HepG2 (cell line): ENCODE results near the gene GRIFIN. TPM values are rescaled to one million over a fixed set of nuclear protein-coding genes. Genes with fewer than 3 reads are reported as not detected.

Experiments used
- BORCS8-MEF2B ChIP-seq: sonication (generic); formaldehyde crosslinking; IDR thresholded peaks from 2 replicates; pipeline ENCODE4 v1.8.0; 2022; ENCODE audit warnings: mild to moderate bottlenecking, missing genetic modification reagents
- CENPT ChIP-seq: sonication (generic); formaldehyde crosslinking; IDR thresholded peaks from 2 replicates; pipeline ENCODE4 v1.8.0; 2022; ENCODE audit warnings: low read depth, mild to moderate bottlenecking, moderate library complexity, missing genetic modification reagents
- DPF2 ChIP-seq: sonication (generic); formaldehyde crosslinking; IDR thresholded peaks from 2 replicates; pipeline ENCODE4 v1.4.0; 2020; ENCODE audit warnings: mild to moderate bottlenecking, low read depth, missing genetic modification reagents, borderline replicate concordance
- FIP1L1 ChIP-seq: fragments of 200-400 bp; formaldehyde crosslinking; IDR thresholded peaks from 2 replicates; pipeline ENCODE4 v1.6.1; 2018; ENCODE audit warnings: low read depth, mild to moderate bottlenecking, low read length, moderate library complexity, borderline replicate concordance; ENCODE audit not compliant: insufficient read depth
- GATAD1 ChIP-seq: IDR thresholded peaks from 2 replicates; pipeline ENCODE4 v1.6.1; 2016; ENCODE audit warnings: missing genetic modification reagents, missing compliant biosample characterization
- GZF1 ChIP-seq: sonication (generic); formaldehyde crosslinking; IDR thresholded peaks from 2 replicates; pipeline ENCODE4 v1.5.1; 2020; ENCODE audit warnings: mild to moderate bottlenecking, missing genetic modification reagents
- HHEX ChIP-seq: IDR thresholded peaks from 2 replicates; pipeline ENCODE4 v1.6.1; 2016; ENCODE audit warnings: control low read depth
- HMG20A ChIP-seq: IDR thresholded peaks from 2 replicates; pipeline ENCODE4 v1.6.1; 2016; ENCODE audit warnings: borderline replicate concordance
- HNF4A ChIP-seq: sonication (generic); formaldehyde crosslinking; IDR thresholded peaks from 2 replicates; pipeline ENCODE4 v1.4.0; 2020; ENCODE audit warnings: missing genetic modification reagents
- IKZF4 ChIP-seq: sonication (generic); formaldehyde crosslinking; IDR thresholded peaks from 2 replicates; pipeline ENCODE4 v1.5.1; 2020; ENCODE audit warnings: borderline replicate concordance, mild to moderate bottlenecking, low read depth, missing genetic modification reagents; ENCODE audit errors: not compliant biosample characterization
- MXI1 ChIP-seq: IDR thresholded peaks from 3 replicates; pipeline ENCODE4 v1.6.1; 2012; ENCODE audit warnings: low read depth, low read length, inconsistent platforms, borderline replicate concordance
- PITX1 ChIP-seq: sonication (generic); formaldehyde crosslinking; IDR thresholded peaks from 2 replicates; pipeline ENCODE4 v1.5.1; 2020; ENCODE audit warnings: mild to moderate bottlenecking, missing genetic modification reagents
- SMARCC2 ChIP-seq: fragments of 450-650 bp; IDR thresholded peaks from 2 replicates; pipeline ENCODE4 v1.6.1; 2017; ENCODE audit warnings: antibody characterized with exemption, mild to moderate bottlenecking
- TBL1XR1 ChIP-seq: fragments of 150-350 bp; IDR thresholded peaks from 2 replicates; pipeline ENCODE4 v1.6.1; 2014; ENCODE audit warnings: borderline replicate concordance, low read length; ENCODE audit not compliant: partially characterized antibody
- ZBTB7B ChIP-seq: sonication (generic); formaldehyde crosslinking; IDR thresholded peaks from 2 replicates; pipeline ENCODE4 v1.4.0; 2020; ENCODE audit warnings: missing genetic modification reagents
- ZFP1 ChIP-seq: IDR thresholded peaks from 2 replicates; pipeline ENCODE4 v1.6.1; 2016
- ZNF160 ChIP-seq: sonication (generic); formaldehyde crosslinking; IDR thresholded peaks from 2 replicates; pipeline ENCODE4 v1.8.0; 2022; ENCODE audit warnings: mild to moderate bottlenecking, inconsistent platforms, missing genetic modification reagents
- ZNF180 ChIP-seq: sonication (generic); formaldehyde crosslinking; IDR thresholded peaks from 2 replicates; pipeline ENCODE4 v1.4.0; 2020; ENCODE audit warnings: low read depth, missing genetic modification reagents, borderline replicate concordance
- ZNF264 ChIP-seq: sonication (generic); formaldehyde crosslinking; IDR thresholded peaks from 2 replicates; pipeline ENCODE4 v1.4.0; 2020; ENCODE audit warnings: missing genetic modification reagents
- ZNF549 ChIP-seq: sonication (generic); formaldehyde crosslinking; IDR thresholded peaks from 2 replicates; pipeline ENCODE4 v1.5.0; 2020; ENCODE audit warnings: missing genetic modification reagents
- ZNF567 ChIP-seq: sonication (generic); formaldehyde crosslinking; IDR thresholded peaks from 2 replicates; pipeline ENCODE4 v1.8.1; 2023; ENCODE audit warnings: mild to moderate bottlenecking, missing genetic modification reagents, borderline replicate concordance
- ZNF615 ChIP-seq: sonication (generic); formaldehyde crosslinking; IDR thresholded peaks from 2 replicates; pipeline ENCODE4 v1.5.0; 2020; ENCODE audit warnings: mild to moderate bottlenecking, missing genetic modification reagents, borderline replicate concordance
- ZNF619 ChIP-seq: sonication (generic); formaldehyde crosslinking; IDR thresholded peaks from 2 replicates; pipeline ENCODE4 v1.4.0; 2020; ENCODE audit warnings: mild to moderate bottlenecking, missing genetic modification reagents
- polyA plus RNA-seq, 8 experiments: library from polyadenylated mRNA; depleted of rRNA in 3 of 8; stranded (reverse) in 7 of 8; unstranded in 1 of 8; fragments of >200 nt; fragmentation: Illumina TruSeq in 4 of 8; extraction: Trizol in 4 of 8; gene quantifications; 2 replicates each; pipeline versions ENCODE4 v1.2.1 to v1.2.3, GENCODE V29; 2011 to 2016; ENCODE audit warnings: low read depth in 4 of 8, missing spikeins in 1 of 8, mixed read lengths in 1 of 8; ENCODE audit not compliant: insufficient read depth in 1 of 8
- total RNA-seq, 5 experiments: library from RNA; depleted of rRNA; stranded (reverse); fragments of >200 nt; fragmentation: Illumina TruSeq; extraction: Trizol; gene quantifications; 2 replicates each; pipeline ENCODE4 v1.2.3, GENCODE V29; 2016; ENCODE audit warnings: low read depth in 1 of 5
- TF ChIP-seq, protein P1 (sequence below): IDR thresholded peaks from 2 replicates; pipeline ENCODE4 v1.6.1; 2018; ENCODE audit warnings: missing genetic modification reagents
- TF ChIP-seq, protein P2 (sequence below): sonication (generic); formaldehyde crosslinking; IDR thresholded peaks from 2 replicates; pipeline ENCODE4 v1.4.0; 2020; ENCODE audit warnings: missing genetic modification reagents
- TF ChIP-seq, protein P3 (sequence below): sonication (generic); formaldehyde crosslinking; IDR thresholded peaks from 2 replicates; pipeline ENCODE4 v1.4.0; 2020; ENCODE audit warnings: mild to moderate bottlenecking, missing genetic modification reagents
- TF ChIP-seq, protein P4 (sequence below): sonication (generic); formaldehyde crosslinking; IDR thresholded peaks from 2 replicates; pipeline ENCODE4 v1.9.0; 2022; ENCODE audit warnings: missing genetic modification reagents, mild to moderate bottlenecking, borderline replicate concordance
- TF ChIP-seq, protein P5 (sequence below): IDR thresholded peaks from 2 replicates; pipeline ENCODE4 v1.6.1; 2016; ENCODE audit warnings: missing genetic modification reagents, missing compliant biosample characterization

GRIFIN gene
- total and polyA plus RNA-seq, 2 of the 13 experiments (the other 11 are each of a cell fraction or from before 2014, with no cell fraction given), result not detected

DNA sequence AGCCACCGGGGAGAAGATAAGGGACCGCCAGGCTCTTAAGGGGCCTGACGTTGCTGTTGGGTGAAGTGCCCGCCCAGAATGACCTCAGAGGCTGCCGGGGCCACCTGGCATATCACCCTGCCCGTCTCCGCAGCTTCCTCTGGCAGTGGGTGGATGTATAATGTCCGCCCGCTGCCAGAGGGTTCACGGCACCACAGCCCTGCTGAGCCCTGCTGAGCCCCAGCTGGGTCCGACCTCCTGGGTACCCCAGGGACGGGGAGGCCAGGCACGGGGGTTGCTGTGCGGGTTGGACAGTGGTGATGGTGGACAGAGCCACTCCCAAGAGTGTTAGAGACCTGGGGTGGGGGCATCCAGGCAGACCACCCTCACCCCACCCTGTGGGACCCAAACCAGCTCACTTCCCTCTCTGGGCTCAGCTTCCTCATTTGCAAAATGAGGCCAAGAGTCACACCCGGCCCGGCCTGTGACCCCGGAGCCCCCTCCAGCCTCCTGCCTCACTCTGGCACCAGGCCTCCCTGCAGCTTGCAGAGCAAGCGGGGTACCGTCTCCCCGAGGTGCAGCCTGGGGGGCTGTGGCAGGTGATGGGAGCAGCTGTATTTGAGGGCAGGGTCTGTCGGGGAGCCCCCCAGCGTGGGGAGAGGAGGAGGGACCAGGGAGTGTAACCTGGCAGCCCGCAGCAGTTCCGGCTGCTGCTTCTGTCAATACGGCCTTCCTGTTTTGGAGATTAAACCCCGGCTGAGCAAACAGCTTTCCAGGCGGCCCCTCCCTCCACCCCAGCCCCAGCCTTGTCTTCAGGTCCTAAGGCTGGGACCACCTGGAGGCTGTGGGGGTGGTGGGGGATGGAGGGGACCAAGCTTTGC lies 34.9 kb upstream of the GRIFIN start (continued):
- TF ChIP-seq PITX1 (CRISPR knock-in tag) (peak; percentile 96), TBL1XR1 (no peak), ZNF160 (CRISPR knock-in tag) (no peak), ZNF264 (no peak), ZNF567 (CRISPR knock-in tag) (no peak), FIP1L1 (no peak), HMG20A (peak; percentile 56; the same call in 1 of the 2 replicates), CENPT (CRISPR knock-in tag) (no peak), MXI1 (no peak), HHEX (CRISPR knock-in tag) (0 out of 2 replicates have a peak, but pooled peaks have one; percentile 19), ZBTB7B (CRISPR knock-in tag) (peak; percentile 93), ZFP1 (no peak), ZNF619 (CRISPR knock-in tag) (no peak), GATAD1 (CRISPR knock-in tag) (no peak), ZNF615 (CRISPR knock-in tag) (no peak), DPF2 (peak; percentile 31; the same call in 1 of the 2 replicates), HNF4A (CRISPR knock-in tag) (0 out of 2 replicates have a peak, but pooled peaks have one; percentile 28), SMARCC2 (no peak), ZNF549 (CRISPR knock-in tag) (no peak), IKZF4 (CRISPR knock-in tag) (no peak), ZNF180 (CRISPR knock-in tag) (no peak), GZF1 (CRISPR knock-in tag) (peak; percentile 94), BORCS8-MEF2B (CRISPR knock-in tag) (no peak)
- TF ChIP-seq, protein P1, sequence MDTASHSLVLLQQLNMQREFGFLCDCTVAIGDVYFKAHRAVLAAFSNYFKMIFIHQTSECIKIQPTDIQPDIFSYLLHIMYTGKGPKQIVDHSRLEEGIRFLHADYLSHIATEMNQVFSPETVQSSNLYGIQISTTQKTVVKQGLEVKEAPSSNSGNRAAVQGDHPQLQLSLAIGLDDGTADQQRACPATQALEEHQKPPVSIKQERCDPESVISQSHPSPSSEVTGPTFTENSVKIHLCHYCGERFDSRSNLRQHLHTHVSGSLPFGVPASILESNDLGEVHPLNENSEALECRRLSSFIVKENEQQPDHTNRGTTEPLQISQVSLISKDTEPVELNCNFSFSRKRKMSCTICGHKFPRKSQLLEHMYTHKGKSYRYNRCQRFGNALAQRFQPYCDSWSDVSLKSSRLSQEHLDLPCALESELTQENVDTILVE (CRISPR knock-in tag), result no peak
- TF ChIP-seq, protein P2, sequence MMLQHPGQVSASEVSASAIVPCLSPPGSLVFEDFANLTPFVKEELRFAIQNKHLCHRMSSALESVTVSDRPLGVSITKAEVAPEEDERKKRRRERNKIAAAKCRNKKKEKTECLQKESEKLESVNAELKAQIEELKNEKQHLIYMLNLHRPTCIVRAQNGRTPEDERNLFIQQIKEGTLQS (CRISPR knock-in tag), result no peak
- TF ChIP-seq, protein P3, sequence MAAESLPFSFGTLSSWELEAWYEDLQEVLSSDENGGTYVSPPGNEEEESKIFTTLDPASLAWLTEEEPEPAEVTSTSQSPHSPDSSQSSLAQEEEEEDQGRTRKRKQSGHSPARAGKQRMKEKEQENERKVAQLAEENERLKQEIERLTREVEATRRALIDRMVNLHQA (CRISPR knock-in tag), result no peak
- TF ChIP-seq, protein P4, sequence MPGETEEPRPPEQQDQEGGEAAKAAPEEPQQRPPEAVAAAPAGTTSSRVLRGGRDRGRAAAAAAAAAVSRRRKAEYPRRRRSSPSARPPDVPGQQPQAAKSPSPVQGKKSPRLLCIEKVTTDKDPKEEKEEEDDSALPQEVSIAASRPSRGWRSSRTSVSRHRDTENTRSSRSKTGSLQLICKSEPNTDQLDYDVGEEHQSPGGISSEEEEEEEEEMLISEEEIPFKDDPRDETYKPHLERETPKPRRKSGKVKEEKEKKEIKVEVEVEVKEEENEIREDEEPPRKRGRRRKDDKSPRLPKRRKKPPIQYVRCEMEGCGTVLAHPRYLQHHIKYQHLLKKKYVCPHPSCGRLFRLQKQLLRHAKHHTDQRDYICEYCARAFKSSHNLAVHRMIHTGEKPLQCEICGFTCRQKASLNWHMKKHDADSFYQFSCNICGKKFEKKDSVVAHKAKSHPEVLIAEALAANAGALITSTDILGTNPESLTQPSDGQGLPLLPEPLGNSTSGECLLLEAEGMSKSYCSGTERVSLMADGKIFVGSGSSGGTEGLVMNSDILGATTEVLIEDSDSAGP (CRISPR knock-in tag), result no peak
- TF ChIP-seq, protein P5, sequence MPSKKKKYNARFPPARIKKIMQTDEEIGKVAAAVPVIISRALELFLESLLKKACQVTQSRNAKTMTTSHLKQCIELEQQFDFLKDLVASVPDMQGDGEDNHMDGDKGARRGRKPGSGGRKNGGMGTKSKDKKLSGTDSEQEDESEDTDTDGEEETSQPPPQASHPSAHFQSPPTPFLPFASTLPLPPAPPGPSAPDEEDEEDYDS, result no peak
